Right lobe of liver (tissue), 4 donors: Measurements from ENCODE around the gene ADSS1.

ENCODE experiments used
- CTCF ChIP-seq, 4 donors: fragments of 200-600 bp in 3 of 4; fragments of 450-650 bp in 1 of 4; IDR thresholded peaks; one replicate each; pipeline versions ENCODE4 v1.5.1 to v1.8.0; 2016 to 2022; ENCODE audit warnings: antibody characterized with exemption in 4 of 4, mild to moderate bottlenecking in 2 of 4
- POLR2A ChIP-seq: fragments of 450-650 bp; IDR thresholded peaks from one replicate; pipeline ENCODE4 v1.6.1; 2017; ENCODE audit warnings: antibody characterized with exemption, mild to moderate bottlenecking
- donor health status: DM: no; HTN: no; CAD: no.
- donor health status: DM: no; HTN: no; CAD: no.
- donor health status: DM: no; HTN: yes; CAD: no.

GRCh38 chr14:104702106-104702505 lies 21.9 kb upstream of the ADSS1 start:
- TF ChIP-seq POLR2A (no peak), CTCF (IDR thresholded peaks at IDR 0.05) (no peak)
